HCT116 (cell line): ENCODE measurements around the gene CREG2. TPM values are rescaled to one million over a fixed set of nuclear protein-coding genes. Genes with fewer than 3 reads are reported as not detected.
A peak's percentile ranks its signal among the peaks of the same experiment; 100 is the strongest.

ENCODE experiments used
- ATAC-seq: fragments of 200-7000 bp; cut with Tn5 transposase; 2 replicates; pipeline ENCODE4 v1.9.1; 2020; ENCODE audit warnings: mild to moderate bottlenecking, moderate library complexity
- BruUV-seq: library from RNA; stranded (reverse); fragments of 400-500 nt; replicated peaks from 2 replicates; lab custom pipeline; 2021; lab: Mats Ljungman, UMichigan
- CTCF ChIA-PET: fragments of 300-600 bp; sonication (Branson Sonifier 250); formaldehyde crosslinking; loops from one replicate; lab custom pipeline; 2021; ENCODE audit warnings: antibody characterized with exemption; lab: Charles Lee
- POLR2A ChIA-PET: fragments of 300-600, 350-600 bp; sonication (Branson Sonifier 250); formaldehyde crosslinking; loops from one replicate; lab custom pipeline; 2021; ENCODE audit warnings: antibody characterized with exemption; lab: Charles Lee
- RAD21 ChIA-PET, 2 experiments: fragments of 300-600 bp; sonication (Branson Sonifier 250); formaldehyde crosslinking; loops; one replicate each; lab custom pipeline; 2023; ENCODE audit warnings: low total read pairs in 2 of 2; ENCODE audit not compliant: uncharacterized antibody in 2 of 2, unreplicated experiment in 2 of 2, low non-redundant PET in 1 of 2; lab: Charles Lee
- DNase-seq: peaks from one replicate; pipeline ENCODE4 v3.0.0-alpha.2; 2010; ENCODE audit warnings: low read depth, low spot score
- H2AFZ ChIP-seq: fragments of 200-600 bp; shearing (Covaris generic), sonication (generic); 2 replicates; pipeline ENCODE4 v1.6.1; 2017; ENCODE audit warnings: low read depth, mixed run types, mixed read lengths, antibody characterized with exemption, low read length; ENCODE audit not compliant: poor library complexity, severe bottlenecking
- H3K27ac ChIP-seq: 2 replicates; pipeline ENCODE4 v1.5.1; 2012; ENCODE audit warnings: low read depth, low read length
- H3K27me3 ChIP-seq: fragments of 200-600 bp; sonication (generic); 2 replicates; pipeline ENCODE4 v1.6.1; 2016; ENCODE audit warnings: mixed run types, low read length, mixed read lengths; ENCODE audit not compliant: insufficient read depth
- H3K36me3 ChIP-seq, 2 experiments: fragments of 200-500 bp in 1 of 2; fragments of 200-600 bp in 1 of 2; sonication (Bioruptor generic) in 1 of 2; sonication (generic) in 1 of 2; 2 replicates each; pipeline versions ENCODE4 v1.5.1 to v1.6.1; 2014 to 2016; ENCODE audit warnings: low read length in 2 of 2, inconsistent platforms in 1 of 2, mixed read lengths in 1 of 2, mixed run types in 1 of 2; ENCODE audit not compliant: insufficient read depth in 2 of 2, control insufficient read depth in 1 of 2
- H3K4me1 ChIP-seq, 2 experiments: fragments of 200-600 bp in 1 of 2; sonication (generic) in 1 of 2; 2 replicates each; pipeline versions ENCODE4 v1.5.1 to v1.6.1; 2012 to 2017; ENCODE audit warnings: low read length in 2 of 2, inconsistent platforms in 1 of 2, mild to moderate bottlenecking in 1 of 2, mixed read lengths in 1 of 2, mixed run types in 1 of 2, moderate library complexity in 1 of 2; ENCODE audit not compliant: insufficient read depth in 2 of 2, control insufficient read depth in 1 of 2
- H3K4me2 ChIP-seq: fragments of 200-600 bp; sonication (generic); 2 replicates; pipeline ENCODE4 v1.6.1; 2017; ENCODE audit warnings: mixed run types, low read length, mixed read lengths
- H3K4me3 ChIP-seq, 2 experiments: fragments of 200-600 bp in 1 of 2; sonication (generic) in 1 of 2; replicated peaks in 1 of 2; 2 replicates each; pipeline ENCODE4 v1.5.1; 2011 to 2016; ENCODE audit warnings: low read length in 2 of 2, control low read depth in 1 of 2, low read depth in 1 of 2, mild to moderate bottlenecking in 1 of 2, mixed read lengths in 1 of 2, mixed run types in 1 of 2
- H3K79me2 ChIP-seq: fragments of 200-600 bp; sonication (generic); 2 replicates; pipeline ENCODE4 v1.6.1; 2017; ENCODE audit warnings: mild to moderate bottlenecking, mixed run types, low read length, moderate library complexity, mixed read lengths; ENCODE audit not compliant: insufficient read depth
- H3K9ac ChIP-seq: fragments of 200-600 bp; sonication (generic); 2 replicates; pipeline ENCODE4 v1.6.1; 2016; ENCODE audit warnings: low read length, mixed read lengths
- H3K9me2 ChIP-seq: fragments of 200-600 bp; sonication (generic), shearing (Covaris generic); 2 replicates; pipeline ENCODE4 v1.6.1; 2017; ENCODE audit warnings: mixed run types, mild to moderate bottlenecking, moderate library complexity; ENCODE audit not compliant: insufficient read depth
- H3K9me3 ChIP-seq, 2 experiments: fragments of 200-500 bp in 1 of 2; fragments of 200-600 bp in 1 of 2; sonication (Bioruptor generic) in 1 of 2; sonication (generic) in 1 of 2; 2 replicates each; pipeline ENCODE4 v1.6.1; 2014 to 2017; ENCODE audit warnings: low read length in 2 of 2, mixed read lengths in 2 of 2, inconsistent platforms in 1 of 2, low read depth in 1 of 2, mild to moderate bottlenecking in 1 of 2, mixed run types in 1 of 2, moderate library complexity in 1 of 2; ENCODE audit not compliant: control insufficient read depth in 1 of 2, insufficient read depth in 1 of 2
- H4K20me1 ChIP-seq: fragments of 200-600 bp; sonication (generic), shearing (Covaris generic); 2 replicates; pipeline ENCODE4 v1.6.1; 2017; ENCODE audit warnings: mixed run types, mild to moderate bottlenecking, moderate library complexity; ENCODE audit not compliant: insufficient read depth
- ATF3 ChIP-seq: IDR thresholded peaks from 2 replicates; pipeline ENCODE4 v1.6.1; 2012
- CBX3 ChIP-seq: IDR thresholded peaks from 2 replicates; pipeline ENCODE4 v1.6.1; 2012; ENCODE audit warnings: low read depth
- CEBPB ChIP-seq: IDR thresholded peaks from 2 replicates; pipeline ENCODE4 v1.6.1; 2012; ENCODE audit warnings: low read depth
- CTCF ChIP-seq, 3 experiments: fragments of 200-600 bp in 1 of 3; sonication (generic) in 1 of 3; IDR thresholded peaks in 2 of 3; conservative IDR thresholded peaks in 1 of 3; 2 replicates each; pipeline ENCODE4 v1.5.1; 2012 to 2017; ENCODE audit warnings: low read depth in 2 of 3, low read length in 2 of 3, antibody characterized with exemption in 1 of 3, borderline replicate concordance in 1 of 3, control low read depth in 1 of 3, mild to moderate bottlenecking in 1 of 3, mixed read lengths in 1 of 3, mixed run types in 1 of 3, moderate library complexity in 1 of 3; ENCODE audit not compliant: insufficient read depth in 1 of 3
- EZH2 ChIP-seq: fragments of 200-600 bp; sonication (generic); IDR thresholded peaks from 2 replicates; pipeline ENCODE4 v1.6.1; 2017; ENCODE audit warnings: antibody characterized with exemption, mixed run types
- EZH2phosphoT487 ChIP-seq: fragments of 200-600 bp; IDR thresholded peaks from 2 replicates; pipeline ENCODE4 v1.6.1; 2018; ENCODE audit warnings: antibody characterized with exemption, borderline replicate concordance
- JUND ChIP-seq: IDR thresholded peaks from 2 replicates; pipeline ENCODE4 v1.6.1; 2012
- MAX ChIP-seq: IDR thresholded peaks from 2 replicates; pipeline ENCODE4 v1.6.1; 2012
- RAD21 ChIP-seq: IDR thresholded peaks from 2 replicates; pipeline ENCODE4 v1.6.1; 2012; ENCODE audit warnings: low read depth, mild to moderate bottlenecking
- SIN3A ChIP-seq: IDR thresholded peaks from 2 replicates; pipeline ENCODE4 v1.6.1; 2012; ENCODE audit warnings: low read depth
- SP1 ChIP-seq: IDR thresholded peaks from 2 replicates; pipeline ENCODE4 v1.6.1; 2012; ENCODE audit warnings: low read depth
- SRF ChIP-seq: IDR thresholded peaks from 2 replicates; pipeline ENCODE4 v1.6.1; 2012; ENCODE audit warnings: low read depth
- ZNF274 ChIP-seq: fragments of 200-500 bp; sonication (Bioruptor generic); IDR thresholded peaks from 2 replicates; pipeline ENCODE4 v1.6.1; 2014; ENCODE audit warnings: mild to moderate bottlenecking, low read depth, low read length, inconsistent platforms
- intact Hi-C: fragments of 100-400 bp; cut with micrococcal nuclease; formaldehyde crosslinking; loops from 2 replicates; pipeline ENCODE4 v1.10.0; 2022
- total RNA-seq: library from RNA; stranded (reverse); gene quantifications from one replicate; pipeline ENCODE4 v1.2.1, GENCODE V29; 2021; ENCODE audit not compliant: unreplicated experiment

Gene CREG2
- total RNA-seq, 1 experiment from 2014 or later, result 0.12 TPM

GRCh38 chr2:101361121-101361520, 26.2 kb downstream of the CREG2 start:
- Histone ChIP-seq H3K27ac (no peak overlapping the region), H3K4me2 (peak overlapping the region; percentile 68; the same call in 1 of the 2 replicates)
- CTCF ChIA-PET, result interaction anchor here (2.5 kb wide), 1 partner anchor 19 kb away, joined by 14 read pairs; no protein-coding TSS in a partner anchor

More at GRCh38 chr2:101361121-101361520, 26.2 kb downstream of the CREG2 start:
- no peaks in the 10 kb centered on the region for H3K79me2 ChIP-seq
- no TSS peak for BruUV-seq
- H3K4me1 ChIP-seq, result peaks cover 46 to 57% of the 10 kb centered on the region in 2 experiments
- ATAC-seq (no peak), DNase-seq (no peak)
- H3K9me2 ChIP-seq, result no peaks in the 10 kb centered on the region
- H3K27me3 ChIP-seq, result no peaks in the 10 kb centered on the region
- ChIA-PET POLR2A (no interaction called here), RAD21 (no interaction called here)
- no peaks in the 10 kb centered on the region for H3K9me3 ChIP-seq
- H4K20me1 ChIP-seq, result no peaks in the 10 kb centered on the region
- TF ChIP-seq JUND (no peak), CEBPB (no peak), ZNF274 (no peak), SRF (no peak), SIN3A (no peak), CBX3 (no peak), CTCF (IDR thresholded peaks at IDR 0.05 in 2 of 3, conservative IDR thresholded peaks at IDR 0.05 in 1 of 3; ENCODE audit: borderline replicate concordance in 1 of 3, insufficient read depth in 1 of 3, low read depth in 2 of 3, low read length in 2 of 3) (no peak), EZH2phosphoT487 (no peak), ATF3 (no peak), SP1 (no peak), EZH2 (no peak), MAX (no peak), RAD21 (no peak)
- H3K9ac ChIP-seq, result no peak overlapping the region
- no peaks in the 10 kb centered on the region for H3K36me3 ChIP-seq
- intact Hi-C loops, result no loop called here
- H3K4me3 ChIP-seq, result no peak overlapping the region
- H2AFZ ChIP-seq, result no peak overlapping the region
